GM21381 (cell line): Measurements from ENCODE around the gene DOCK10.

ENCODE experiments used
- ATAC-seq: cut with Tn5 transposase; IDR thresholded peaks from one replicate; pipeline ENCODE4 v1.9.1; 2021; ENCODE audit warnings: mild to moderate bottlenecking, moderate library complexity; ENCODE audit not compliant: unreplicated experiment

The DOCK10 gene

GRCh38 chr2:224796695-224797305 lies 245.5 kb downstream of the DOCK10 start:
- ATAC-seq: no peak

- ATAC-seq: no peak
Measured at GRCh38 chr2:224793946-224794345, 248.3 kb downstream of the DOCK10 start.

- ATAC-seq: no peak
Measured at GRCh38 chr2:224786848-224787247, 255.4 kb downstream of the DOCK10 start.

- no peak for ATAC-seq
Measured at GRCh38 chr2:224781400-224781799, 260.9 kb downstream of the DOCK10 start.

- no peak for ATAC-seq
Measured at GRCh38 chr2:224780823-224781222, 261.4 kb downstream of the DOCK10 start.

GRCh38 chr2:224780106-224780505 lies 262.2 kb downstream of the DOCK10 start:
- no peak for ATAC-seq

GRCh38 chr2:224778474-224778877 lies 263.8 kb downstream of the DOCK10 start:
- no peak for ATAC-seq

GRCh38 chr2:224777559-224777930 lies 264.7 kb downstream of the DOCK10 start:
- no peak for ATAC-seq

- ATAC-seq: no peak
Measured at GRCh38 chr2:224776795-224777558, 265.3 kb downstream of the DOCK10 start.

- no peak for ATAC-seq
Measured at GRCh38 chr2:224775647-224776046, 266.6 kb downstream of the DOCK10 start.

GRCh38 chr2:224774735-224775134 lies 267.5 kb downstream of the DOCK10 start:
- ATAC-seq: no peak

GRCh38 chr2:224772494-224772893 lies 269.8 kb downstream of the DOCK10 start:
- ATAC-seq: no peak

- no peak for ATAC-seq
Measured at GRCh38 chr2:224769489-224769888, 272.8 kb downstream of the DOCK10 start.

- peak; percentile 65 for ATAC-seq
Measured at GRCh38 chr2:224764565-224765236, 277.6 kb downstream of the DOCK10 start.

- no peak for ATAC-seq
Measured at GRCh38 chr2:224757934-224758548, 284.2 kb downstream of the DOCK10 start.

GRCh38 chr2:224753743-224754540 lies 288.3 kb downstream of the DOCK10 start:
- ATAC-seq: no peak

GRCh38 chr2:224751996-224752698 lies 290.1 kb downstream of the DOCK10 start:
- peak; percentile 62 for ATAC-seq

GRCh38 chr2:224749136-224749535 lies 293.1 kb downstream of the DOCK10 start:
- ATAC-seq: no peak

- no peak for ATAC-seq
Measured at GRCh38 chr2:224747765-224748164, 294.5 kb downstream of the DOCK10 start.

GRCh38 chr2:224736227-224736626 lies 306.0 kb downstream of the DOCK10 start:
- no peak for ATAC-seq
